ENCODE results near the gene ZMYM1.
A peak's percentile ranks its signal among the peaks of the same experiment; 100 is the strongest.
"Not testable (repeated sequence)": the region's sequence is repeated elsewhere in the genome, so short reads cannot be mapped to it uniquely, and the experiment has no call there.

The ZMYM1 gene

GRCh38 chr1:35047188-35047858 lies 31.9 kb upstream of the ZMYM1 start:
- TF ChIP-seq, protein P1, sequence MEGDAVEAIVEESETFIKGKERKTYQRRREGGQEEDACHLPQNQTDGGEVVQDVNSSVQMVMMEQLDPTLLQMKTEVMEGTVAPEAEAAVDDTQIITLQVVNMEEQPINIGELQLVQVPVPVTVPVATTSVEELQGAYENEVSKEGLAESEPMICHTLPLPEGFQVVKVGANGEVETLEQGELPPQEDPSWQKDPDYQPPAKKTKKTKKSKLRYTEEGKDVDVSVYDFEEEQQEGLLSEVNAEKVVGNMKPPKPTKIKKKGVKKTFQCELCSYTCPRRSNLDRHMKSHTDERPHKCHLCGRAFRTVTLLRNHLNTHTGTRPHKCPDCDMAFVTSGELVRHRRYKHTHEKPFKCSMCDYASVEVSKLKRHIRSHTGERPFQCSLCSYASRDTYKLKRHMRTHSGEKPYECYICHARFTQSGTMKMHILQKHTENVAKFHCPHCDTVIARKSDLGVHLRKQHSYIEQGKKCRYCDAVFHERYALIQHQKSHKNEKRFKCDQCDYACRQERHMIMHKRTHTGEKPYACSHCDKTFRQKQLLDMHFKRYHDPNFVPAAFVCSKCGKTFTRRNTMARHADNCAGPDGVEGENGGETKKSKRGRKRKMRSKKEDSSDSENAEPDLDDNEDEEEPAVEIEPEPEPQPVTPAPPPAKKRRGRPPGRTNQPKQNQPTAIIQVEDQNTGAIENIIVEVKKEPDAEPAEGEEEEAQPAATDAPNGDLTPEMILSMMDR (IDR thresholded peaks at IDR 0.05; ENCODE audit: low read depth, low read length), result no peak
- no peak for TF ChIP-seq EZH2phosphoT487 (IDR thresholded peaks at IDR 0.05; ENCODE audit: low read depth)
- Histone ChIP-seq H3K27me3 (ENCODE audit: low read depth, low read length) (no peaks in the 10 kb centered on the region), H3K36me3 (replicated peaks; ENCODE audit: low read depth, low read length) (no peaks in the 10 kb centered on the region), H3K27ac (ENCODE audit: low read length) (no peak overlapping the region), H3K9ac (ENCODE audit: low read length) (no peak overlapping the region), H3K9me3 (ENCODE audit: insufficient read depth, low read length) (no peaks in the 10 kb centered on the region), H3K4me1 (ENCODE audit: low read length) (peaks cover 7% of the 10 kb centered on the region), H3K4me3 (ENCODE audit: low read length) (no peak overlapping the region), H3K4me2 (ENCODE audit: low read length) (peak overlapping the region; percentile 26), H4K20me1 (ENCODE audit: insufficient read depth, low read length) (no peaks in the 10 kb centered on the region), H2AFZ (ENCODE audit: low read depth, low read length) (no peak overlapping the region), H3K79me2 (ENCODE audit: low read length) (no peaks in the 10 kb centered on the region)

DNA sequence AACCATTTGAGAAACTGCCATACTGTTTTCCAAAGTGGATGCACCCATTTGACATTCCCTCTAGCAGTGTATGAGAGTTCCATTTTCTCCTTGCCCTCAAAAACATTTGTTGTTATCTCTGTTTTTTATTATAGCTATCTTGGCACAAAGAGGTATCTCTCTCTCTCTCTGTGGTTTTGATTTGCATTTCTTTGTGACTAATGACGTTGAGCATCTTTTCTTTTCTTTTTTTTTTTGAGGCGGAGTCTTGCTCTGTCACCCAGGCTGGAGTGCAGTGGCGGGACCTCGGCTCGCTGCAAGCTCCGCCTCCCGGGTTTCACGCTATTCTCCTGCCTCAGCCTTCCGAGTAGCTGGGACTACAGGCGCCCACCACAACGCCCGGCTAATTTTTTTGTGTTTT lies 30.1 kb upstream of the ZMYM1 start:
- Histone ChIP-seq H3K9ac (ENCODE audit: low read length) (no peak overlapping the region), H3K9me3 (ENCODE audit: insufficient read depth, low read length) (no peaks in the 10 kb centered on the region), H4K20me1 (ENCODE audit: insufficient read depth, low read length) (no peaks in the 10 kb centered on the region), H3K4me2 (ENCODE audit: low read length) (no peak overlapping the region), H3K36me3 (replicated peaks; ENCODE audit: low read depth, low read length) (no peaks in the 10 kb centered on the region), H3K27ac (ENCODE audit: low read length) (no peak overlapping the region), H3K4me1 (ENCODE audit: low read length) (peaks cover 7% of the 10 kb centered on the region), H3K79me2 (ENCODE audit: low read length) (no peaks in the 10 kb centered on the region), H2AFZ (ENCODE audit: low read depth, low read length) (no peak overlapping the region), H3K27me3 (ENCODE audit: low read depth, low read length) (no peaks in the 10 kb centered on the region), H3K4me3 (ENCODE audit: low read length) (no peak overlapping the region)
- TF ChIP-seq, protein P1 (IDR thresholded peaks at IDR 0.05; ENCODE audit: low read depth, low read length), result no peak
- no peak for TF ChIP-seq EZH2phosphoT487 (IDR thresholded peaks at IDR 0.05; ENCODE audit: low read depth)

DNA sequence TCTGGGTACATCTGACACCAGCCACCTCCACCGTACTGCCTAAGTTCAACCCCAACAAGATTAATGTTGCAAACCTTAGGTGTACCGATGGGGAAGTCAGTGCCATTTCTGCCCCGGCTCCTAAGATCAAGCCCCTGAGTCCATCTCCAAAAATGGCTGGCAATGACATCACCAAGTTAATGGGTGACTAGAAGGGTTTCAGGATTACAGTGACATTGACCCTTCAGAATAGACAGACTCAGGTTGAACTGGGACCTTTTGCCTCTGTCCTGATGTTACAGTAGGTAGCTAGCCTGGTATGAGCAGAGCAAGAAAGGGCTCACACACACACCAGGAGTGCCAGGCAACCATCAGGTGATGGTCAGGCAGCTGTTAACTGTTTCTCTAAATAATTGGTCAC lies 25.8 kb upstream of the ZMYM1 start:
- no peak overlapping the region for H3K4me3 ChIP-seq (ENCODE audit: low read length)
- H4K20me1 ChIP-seq (ENCODE audit: insufficient read depth, low read length), result no peaks in the 10 kb centered on the region
- no peaks in the 10 kb centered on the region for H3K9me3 ChIP-seq (ENCODE audit: insufficient read depth, low read length)
- H3K27me3 ChIP-seq (ENCODE audit: low read depth, low read length), result no peaks in the 10 kb centered on the region
- H3K79me2 ChIP-seq (ENCODE audit: low read length), result no peaks in the 10 kb centered on the region
- H3K4me1 ChIP-seq (ENCODE audit: low read length), result no peaks in the 10 kb centered on the region
- H3K4me2 ChIP-seq (ENCODE audit: low read length), result no peak overlapping the region
- TF ChIP-seq, protein P1 (IDR thresholded peaks at IDR 0.05; ENCODE audit: low read depth, low read length), result no peak
- no peak for TF ChIP-seq EZH2phosphoT487 (IDR thresholded peaks at IDR 0.05; ENCODE audit: low read depth)
- no peak overlapping the region for H3K9ac ChIP-seq (ENCODE audit: low read length)
- no peak overlapping the region for H3K27ac ChIP-seq (ENCODE audit: low read length)
- H2AFZ ChIP-seq (ENCODE audit: low read depth, low read length), result no peak overlapping the region
- no peaks in the 10 kb centered on the region for H3K36me3 ChIP-seq (replicated peaks; ENCODE audit: low read depth, low read length)

- not testable (repeated sequence) for H3K36me3 ChIP-seq (replicated peaks; ENCODE audit: low read depth, low read length); H3K9ac ChIP-seq (ENCODE audit: low read length); H3K4me2 ChIP-seq (ENCODE audit: low read length); H3K79me2 ChIP-seq (ENCODE audit: low read length); H2AFZ ChIP-seq (ENCODE audit: low read depth, low read length); H4K20me1 ChIP-seq (ENCODE audit: insufficient read depth, low read length); H3K27ac ChIP-seq (ENCODE audit: low read length); H3K27me3 ChIP-seq (ENCODE audit: low read depth, low read length); H3K9me3 ChIP-seq (ENCODE audit: insufficient read depth, low read length); H3K4me1 ChIP-seq (ENCODE audit: low read length); H3K4me3 ChIP-seq (ENCODE audit: low read length)
Measured at GRCh38 chr1:35054282-35054681, 24.9 kb upstream of the ZMYM1 start.

DNA sequence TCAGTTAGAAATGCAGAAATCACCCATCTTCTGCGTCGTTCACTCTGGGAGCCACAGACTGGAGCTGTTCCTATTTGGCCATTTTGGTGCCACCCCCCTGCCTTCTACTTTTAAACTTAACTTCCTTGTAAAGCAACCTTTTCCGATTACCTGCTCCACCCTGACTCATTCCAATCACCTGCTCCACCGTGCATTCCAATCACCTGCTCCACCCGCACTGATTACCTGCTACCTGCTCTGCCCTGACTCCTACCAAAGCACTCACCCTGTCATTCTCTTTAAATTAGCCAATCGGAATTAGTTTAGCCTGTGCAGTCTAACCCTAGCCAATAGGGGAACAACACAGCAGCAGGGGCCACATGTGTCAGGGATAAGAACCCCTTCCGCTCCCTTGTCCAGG lies 20.9 kb upstream of the ZMYM1 start:
- H3K9me3 ChIP-seq (ENCODE audit: insufficient read depth, low read length); H3K4me3 ChIP-seq (ENCODE audit: low read length); H4K20me1 ChIP-seq (ENCODE audit: insufficient read depth, low read length); H3K36me3 ChIP-seq (replicated peaks; ENCODE audit: low read depth, low read length); H3K27ac ChIP-seq (ENCODE audit: low read length); H3K4me1 ChIP-seq (ENCODE audit: low read length); H3K79me2 ChIP-seq (ENCODE audit: low read length); H3K9ac ChIP-seq (ENCODE audit: low read length); H3K27me3 ChIP-seq (ENCODE audit: low read depth, low read length); H3K4me2 ChIP-seq (ENCODE audit: low read length); H2AFZ ChIP-seq (ENCODE audit: low read depth, low read length): not testable (repeated sequence)

All from OCI-LY3 (cell line).